Activated CD8-positive, alpha-beta memory T cell treated with anti-CD3 and anti-CD28 coated beads, Interleukin-2, amount 50 U/mL, for 48 hours (primary cell): ENCODE data around the gene PRDM16.

Source experiments
- DNase-seq: peaks from one replicate; pipeline ENCODE4 v3.0.0-alpha.2; 2020

Gene PRDM16

GRCh38 chr1:3068564-3069431 lies at the start of gene PRDM16:
PRDM16 (plus strand) TSS chr1:3069203; CDS start chr1:3069260, 57 bp downstream.
- DNase-seq: no peak

GRCh38 chr1:3019516-3020051 lies 49.4 kb upstream of the PRDM16 start:
- no peak for DNase-seq

GRCh38 chr1:3020263-3020909 lies 48.6 kb upstream of the PRDM16 start:
- DNase-seq: no peak

DNA sequence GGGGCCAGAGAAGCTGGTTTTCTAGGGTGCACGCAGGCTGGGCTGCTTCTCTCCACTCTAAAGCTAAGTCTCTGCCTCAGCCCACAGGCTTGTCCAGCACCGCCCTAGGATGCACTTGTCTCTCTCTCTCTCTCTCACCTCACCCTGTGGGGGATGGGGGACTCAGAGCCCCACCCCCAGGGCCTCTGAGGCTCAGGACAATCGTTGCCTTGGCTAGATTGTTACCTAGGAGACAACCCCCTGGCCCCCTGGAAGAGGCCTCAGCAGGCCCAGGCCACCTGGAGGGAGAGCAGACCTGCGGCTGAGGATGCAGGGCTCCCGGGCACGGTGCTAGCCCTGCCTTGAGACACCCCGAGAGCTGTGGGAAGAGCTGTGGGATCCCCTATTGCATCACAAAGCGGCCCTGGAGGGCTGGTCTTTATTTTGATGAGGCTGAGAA lies 47.8 kb upstream of the PRDM16 start, which contains the start of gene ACTRT2:
ACTRT2 (plus strand) TSS at position 235 of the 439 bp plus-strand sequence. CDS start 220 bp downstream, outside the sequence.
- DNase-seq: no peak

DNA sequence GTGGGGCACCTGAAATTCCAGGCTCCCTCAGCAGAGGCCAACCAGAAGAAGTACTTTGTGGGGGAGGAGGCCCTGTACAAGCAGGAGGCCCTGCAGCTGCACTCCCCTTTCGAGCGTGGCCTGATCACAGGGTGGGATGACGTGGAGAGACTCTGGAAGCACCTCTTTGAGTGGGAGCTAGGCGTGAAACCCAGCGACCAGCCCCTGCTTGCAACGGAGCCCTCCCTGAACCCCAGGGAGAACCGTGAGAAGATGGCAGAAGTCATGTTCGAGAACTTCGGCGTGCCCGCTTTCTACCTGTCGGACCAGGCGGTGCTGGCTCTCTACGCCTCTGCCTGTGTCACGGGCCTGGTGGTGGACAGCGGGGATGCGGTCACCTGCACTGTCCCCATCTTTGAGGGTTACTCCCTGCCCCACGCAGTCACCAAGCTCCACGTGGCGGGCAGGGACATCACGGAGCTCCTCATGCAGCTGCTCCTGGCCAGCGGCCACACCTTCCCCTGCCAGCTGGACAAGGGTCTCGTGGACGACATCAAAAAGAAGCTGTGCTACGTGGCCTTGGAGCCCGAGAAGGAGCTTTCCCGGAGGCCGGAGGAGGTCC lies 47.1 kb upstream of the PRDM16 start:
- no peak for DNase-seq

GRCh38 chr1:3022511-3022973 lies 46.5 kb upstream of the PRDM16 start:
- no peak for DNase-seq

DNA sequence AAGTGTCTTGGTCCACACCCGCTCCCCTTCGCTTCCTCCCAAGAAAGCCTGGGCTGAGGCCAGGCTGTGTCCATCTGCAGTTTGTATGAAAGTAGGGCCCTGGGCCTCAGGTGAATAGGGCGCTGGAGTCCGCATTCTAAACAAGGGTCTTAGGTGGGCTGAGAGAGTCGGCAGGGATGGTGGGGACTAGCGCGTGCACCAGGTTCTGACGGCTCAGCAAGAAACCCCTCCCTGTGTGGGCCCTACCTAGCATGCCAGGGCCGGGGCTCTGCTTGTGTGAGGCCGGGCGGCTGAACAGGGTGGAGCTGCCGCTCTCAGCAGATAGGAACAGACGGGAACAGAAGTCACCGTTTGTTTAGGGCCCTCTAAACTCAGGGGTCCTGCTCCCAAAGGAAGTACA lies 46.0 kb upstream of the PRDM16 start:
- DNase-seq: no peak

DNA sequence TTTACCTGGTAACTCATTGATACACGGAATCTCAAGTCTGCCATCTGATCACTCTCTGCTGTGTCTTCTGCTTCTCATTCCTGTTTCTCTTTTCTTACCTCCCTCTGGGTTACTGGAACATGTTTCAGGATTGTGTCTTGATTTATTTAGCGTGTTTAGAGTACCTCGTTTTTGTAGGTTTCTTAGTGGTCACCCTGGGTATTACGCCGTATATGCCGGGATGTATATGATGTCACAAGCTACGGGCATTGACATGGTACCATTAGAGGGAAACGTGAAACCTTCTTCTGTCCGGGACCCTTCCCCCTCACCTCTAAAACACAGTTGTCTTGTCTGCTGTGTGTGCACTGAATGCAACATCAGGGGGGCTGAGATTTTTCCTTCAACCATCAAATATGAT lies 45.0 kb upstream of the PRDM16 start:
- DNase-seq: no peak

DNA sequence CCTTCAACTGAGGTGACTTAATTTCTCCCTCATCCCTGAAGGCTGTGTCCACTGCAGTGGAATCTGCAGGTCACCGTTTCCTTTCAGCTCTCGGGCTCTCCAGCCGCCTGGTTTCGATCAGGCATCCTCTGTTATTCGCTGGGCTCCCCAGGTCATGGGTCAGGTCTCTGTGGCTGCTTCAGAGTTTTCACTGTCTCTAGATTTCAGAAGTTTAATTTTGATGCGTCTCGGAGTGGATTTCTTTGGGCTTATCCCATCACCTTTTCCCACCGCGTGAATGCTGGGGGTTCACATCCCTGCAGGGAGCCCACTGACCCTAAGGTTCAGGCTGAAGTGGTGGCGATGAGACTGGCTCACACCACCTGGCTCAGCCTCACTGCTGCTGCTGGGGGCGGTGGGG lies 44.4 kb upstream of the PRDM16 start:
- DNase-seq: no peak

DNA sequence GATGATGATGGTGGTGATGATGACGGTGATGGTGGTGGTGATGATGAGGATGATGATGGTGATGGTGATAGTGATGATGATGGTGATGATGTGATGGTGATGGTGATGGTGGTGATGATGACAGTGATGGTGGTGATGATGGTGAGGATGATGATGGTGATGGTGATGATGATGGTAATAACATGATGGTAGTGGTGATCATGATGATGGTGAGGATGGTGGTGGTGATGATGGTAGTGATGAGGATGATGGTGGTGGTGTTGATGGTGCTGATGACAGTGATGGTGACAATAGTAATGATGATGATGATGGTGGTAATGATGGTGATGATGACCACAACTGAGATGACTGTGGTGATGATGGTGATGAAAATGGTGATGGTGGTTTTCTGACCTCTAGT lies 42.9 kb upstream of the PRDM16 start:
- no peak for DNase-seq

DNA sequence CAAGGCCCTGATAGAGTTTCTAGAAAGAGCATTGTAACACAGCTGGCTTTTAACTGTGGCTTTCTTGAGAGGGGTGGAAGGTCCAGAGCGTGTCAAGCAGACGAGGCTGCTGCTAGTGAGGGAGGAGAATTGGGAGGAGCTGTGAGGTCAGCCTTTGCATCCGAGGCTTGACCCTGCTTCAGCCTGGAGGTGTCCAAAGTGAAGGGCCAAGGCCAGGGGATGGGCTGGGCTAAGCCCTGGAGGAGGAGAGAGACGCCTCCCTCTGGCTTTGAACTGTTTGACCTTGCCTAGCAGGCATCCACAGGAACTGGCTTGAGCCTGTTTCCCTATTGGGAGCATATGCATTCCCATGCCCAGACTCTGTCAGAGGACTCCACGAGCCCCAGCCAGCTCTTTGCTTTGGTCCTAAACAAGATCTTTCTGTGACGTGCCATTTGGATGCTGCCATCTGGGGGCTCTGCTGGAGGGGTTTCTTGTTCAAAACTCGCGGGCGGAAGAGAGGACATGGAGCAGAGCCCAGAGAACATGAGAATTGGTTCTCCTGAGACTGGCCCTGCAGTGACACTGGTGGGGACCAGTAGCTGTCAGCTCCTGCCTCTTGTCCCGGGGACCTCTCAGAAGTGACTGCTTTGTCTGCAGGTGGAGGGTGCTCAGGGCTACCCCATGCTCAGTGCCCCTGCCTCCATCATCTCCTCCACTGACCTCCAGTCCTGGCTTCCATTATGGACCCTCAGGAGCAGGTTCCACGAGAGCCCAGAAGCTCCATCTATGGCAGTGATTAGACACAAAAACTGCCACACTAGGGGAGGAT lies 42.2 kb upstream of the PRDM16 start:
- no peak for DNase-seq

DNA sequence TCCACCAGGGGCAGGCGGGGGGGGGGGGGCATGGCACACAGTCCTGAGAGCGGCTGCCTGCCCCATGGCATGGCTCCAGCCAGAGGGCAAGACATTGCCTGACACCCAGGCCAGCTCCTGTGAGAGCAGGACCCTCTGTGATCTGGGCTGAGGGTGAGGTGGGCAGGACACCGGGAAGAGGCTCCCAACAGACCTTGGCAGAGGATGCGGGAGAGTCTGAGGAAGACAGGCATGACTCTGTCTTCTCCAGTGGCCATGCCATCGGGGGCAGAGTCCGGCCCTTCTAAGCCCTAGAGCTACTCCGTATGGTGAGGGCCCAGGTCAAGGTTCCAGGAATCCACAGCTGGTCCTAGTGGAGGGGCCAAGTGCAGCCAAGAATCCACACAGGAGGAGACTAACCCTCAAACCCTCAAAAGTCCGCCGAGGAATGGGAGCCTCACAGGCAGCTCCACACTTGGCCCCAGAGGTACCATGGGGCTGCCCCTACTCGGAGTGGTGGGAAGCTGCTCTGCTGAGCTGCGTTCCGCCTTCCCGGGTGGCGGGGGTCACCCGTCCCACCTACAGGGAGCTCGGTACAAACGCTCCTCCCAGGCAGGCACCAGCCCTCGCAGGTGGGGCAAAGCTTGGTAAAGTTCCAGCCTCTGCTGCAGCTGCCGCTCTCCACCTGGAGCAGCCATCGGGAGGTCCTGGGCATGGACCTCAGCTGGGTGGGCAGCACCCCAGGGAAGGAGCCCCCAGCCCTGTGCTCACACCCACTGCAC lies 41.2 kb upstream of the PRDM16 start:
- no peak for DNase-seq

DNA sequence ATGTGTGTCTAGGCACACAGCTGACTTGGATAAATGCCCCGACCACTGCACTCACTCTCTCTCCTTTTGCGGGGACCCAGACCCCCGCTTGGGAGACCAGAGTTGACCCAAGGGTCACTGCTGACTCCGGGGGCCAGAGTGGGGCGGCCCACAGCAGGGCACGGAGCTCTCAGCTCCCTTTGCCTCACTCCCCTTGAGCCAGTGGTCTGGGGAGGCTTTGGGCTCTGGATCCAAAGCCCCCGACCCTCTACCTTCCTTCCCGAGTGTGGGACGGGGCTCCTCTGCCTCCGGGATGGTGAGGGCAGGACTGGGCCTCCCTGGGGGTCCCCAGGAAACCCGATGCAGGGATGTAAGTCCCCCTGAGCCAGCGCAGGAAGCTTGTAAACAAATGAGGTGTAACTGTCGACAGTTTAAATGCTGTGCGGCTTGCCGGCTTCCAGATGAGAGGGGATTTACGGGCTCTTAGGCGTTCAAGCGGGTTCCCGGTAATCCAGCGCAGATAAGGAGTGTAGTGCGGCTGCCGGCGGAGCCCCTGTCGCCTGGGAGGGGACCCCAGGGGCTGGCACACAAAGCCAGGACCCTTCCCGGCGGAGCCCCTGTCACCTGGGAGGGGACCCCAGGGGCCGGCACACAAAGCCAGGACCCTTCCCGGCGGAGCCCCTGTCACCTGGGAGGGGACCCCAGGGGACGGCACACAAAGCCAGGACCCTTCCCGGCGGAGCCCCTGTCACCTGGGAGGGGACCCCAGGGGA lies 40.3 kb upstream of the PRDM16 start:
- no peak for DNase-seq

DNA sequence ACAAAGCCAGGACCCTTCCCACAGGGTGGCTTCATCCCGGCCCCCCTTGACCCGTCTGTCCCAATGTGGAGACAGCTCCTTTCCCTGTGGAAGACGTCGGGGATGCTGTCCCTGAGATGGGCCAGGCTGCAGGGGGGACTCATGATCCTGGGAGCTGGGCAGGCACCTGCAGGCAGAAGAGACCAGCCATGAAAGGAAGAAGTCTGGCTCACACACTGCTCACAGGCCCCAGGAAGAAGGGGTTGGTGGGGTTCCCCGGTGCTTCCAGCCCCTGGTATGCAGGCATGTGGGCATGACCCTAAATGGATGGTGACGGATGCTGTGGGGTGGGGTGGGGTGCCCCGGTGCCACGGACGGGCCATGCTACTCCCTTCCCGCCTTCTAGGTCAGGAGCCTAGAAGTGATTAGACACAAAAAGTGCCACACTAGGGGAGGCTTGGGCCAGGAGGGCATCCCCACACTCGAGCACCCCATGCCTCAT lies 39.5 kb upstream of the PRDM16 start:
- no peak for DNase-seq

GRCh38 chr1:3029991-3030662 lies 38.9 kb upstream of the PRDM16 start:
- DNase-seq: no peak

GRCh38 chr1:3030663-3031381 lies 38.2 kb upstream of the PRDM16 start:
- DNase-seq: no peak

GRCh38 chr1:3031401-3032221 lies 37.4 kb upstream of the PRDM16 start:
- DNase-seq: no peak

DNA sequence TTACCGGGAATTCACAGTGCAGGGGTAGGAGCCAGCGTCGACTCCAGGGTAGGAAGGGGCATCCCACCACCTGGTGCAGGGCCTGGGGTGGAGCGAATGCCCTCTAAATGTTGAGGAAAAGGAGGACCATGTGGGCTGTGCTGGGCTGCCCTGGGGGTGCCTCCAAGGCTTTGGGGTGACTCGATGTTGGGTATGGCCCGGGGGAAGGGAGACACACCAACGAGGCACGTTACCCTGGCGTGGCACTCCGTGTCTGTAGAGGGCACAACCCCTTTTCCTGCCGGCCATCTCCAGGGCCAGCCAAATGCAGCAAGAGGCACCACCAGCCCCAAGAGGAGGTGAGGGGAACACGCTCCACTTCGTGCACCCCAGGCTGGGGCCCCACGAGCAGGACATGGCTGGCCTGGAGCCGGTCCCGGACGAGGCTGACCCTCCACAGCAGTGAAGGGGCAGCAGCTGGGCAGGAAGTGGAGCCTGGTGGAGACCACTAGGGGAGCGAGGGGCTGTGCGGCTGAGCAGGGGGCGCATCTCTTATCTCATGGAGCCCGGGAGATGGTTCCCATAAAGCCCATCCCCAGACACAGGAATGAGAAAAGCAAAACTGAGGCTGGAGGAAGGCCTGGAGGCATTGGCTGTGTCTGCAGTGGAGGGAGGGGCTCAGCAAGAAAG lies 36.5 kb upstream of the PRDM16 start:
- DNase-seq: no peak
